Stimulated activated CD8-positive, alpha-beta memory T cell treated with anti-CD3 and anti-CD28 coated beads, Interleukin-12 subunit alpha, Interleukin-12 subunit beta, amount 100 ng/mL, for 4 hours (primary cell): ENCODE data around the gene GPR89A.
"Not testable (repeated sequence)": the region's sequence is repeated elsewhere in the genome, so short reads cannot be mapped to it uniquely, and the experiment has no call there.

Source experiments
- DNase-seq: peaks from one replicate; pipeline ENCODE4 v3.0.0-alpha.2; 2020; ENCODE audit warnings: low read depth

The GPR89A gene

DNA sequence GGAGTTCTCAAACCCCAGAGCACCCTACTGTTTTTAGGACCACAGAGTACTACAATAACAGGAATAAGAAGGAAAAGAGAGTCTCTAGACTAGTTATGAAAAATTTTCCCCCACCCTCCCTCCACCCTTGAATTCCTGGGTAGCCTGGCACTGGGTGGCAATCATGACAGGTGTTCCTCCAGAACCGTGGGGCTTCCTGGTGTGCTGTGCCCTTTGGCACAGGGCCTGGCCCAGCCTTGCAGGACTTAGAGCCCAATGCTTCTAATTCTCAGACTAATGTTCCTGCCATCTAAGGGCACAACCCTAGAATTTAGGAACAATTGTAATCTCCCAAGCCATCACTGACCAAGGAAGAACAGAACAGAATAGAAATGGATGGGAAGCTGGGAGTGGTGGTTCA, 110.0 kb downstream of the GPR89A start:
- no peak for DNase-seq

- not testable (repeated sequence) for DNase-seq
Measured at GRCh38 chr1:145718465-145718864, 110.7 kb downstream of the GPR89A start.

DNA sequence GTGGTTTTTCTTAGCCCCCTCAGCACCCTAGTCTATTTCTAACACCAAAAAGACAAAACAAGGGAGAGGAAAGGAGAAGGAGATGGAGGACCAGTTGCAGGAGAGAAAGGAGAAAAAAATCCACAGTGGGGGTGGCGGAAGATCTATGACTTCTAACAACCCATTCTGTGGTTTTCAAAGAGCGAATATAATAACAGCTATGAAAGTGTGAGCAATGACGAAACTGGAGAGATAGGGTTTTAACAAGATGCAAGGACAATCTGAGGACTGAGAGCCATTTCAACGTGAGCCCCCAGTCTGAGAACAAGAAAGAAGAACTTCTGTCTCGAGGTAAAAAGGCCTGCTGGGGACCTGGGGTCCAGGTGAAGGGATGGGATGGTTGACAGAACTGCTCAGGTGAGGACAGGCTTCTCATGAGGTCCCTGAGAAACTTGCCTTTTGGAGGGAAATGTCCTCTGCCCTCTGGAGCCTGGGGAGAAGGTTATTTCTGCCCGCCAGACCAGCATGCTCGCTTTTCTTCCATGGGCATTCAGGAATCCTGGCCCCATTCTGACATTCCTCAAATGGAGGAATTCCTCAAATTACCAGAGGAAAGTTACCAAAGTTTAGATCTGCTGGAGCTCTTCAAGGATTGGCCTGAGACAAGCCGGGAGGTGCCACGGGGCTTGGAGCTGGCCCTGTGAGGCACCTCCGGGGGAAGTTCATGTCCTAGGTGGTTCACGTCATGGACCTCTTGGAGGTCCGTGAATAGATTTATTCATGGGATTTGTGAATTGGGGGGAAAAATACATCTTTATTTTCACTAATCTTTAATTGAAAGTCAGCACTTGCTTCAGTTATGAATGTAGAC, 111.7 kb downstream of the GPR89A start, which contains the start of gene CD160:
TSS of gene CD160 (plus strand) at position 270 of the 850 bp plus-strand sequence. CDS start 8,829 bp downstream, outside the sequence.
- DNase-seq = no peak
